ENCODE measurements around the gene THRB. TPM values are rescaled to one million over a fixed set of nuclear protein-coding genes. Genes with fewer than 3 reads are reported as not detected.

The THRB gene
- total RNA-seq, 4 donors from 2014 or later = 29.2 to 38.5 (median 36.3) TPM

- no peak for TF ChIP-seq CTCF (IDR thresholded peaks at IDR 0.05; ENCODE audit: low read depth)
These were observed 137.0 kb downstream of the THRB start for GRCh38 chr3:24357635-24358034.

- TF ChIP-seq CTCF (IDR thresholded peaks at IDR 0.05; ENCODE audit: low read depth) = no peak
These were observed 138.8 kb downstream of the THRB start for GRCh38 chr3:24355806-24356205.

- TF ChIP-seq CTCF (IDR thresholded peaks at IDR 0.05; ENCODE audit: low read depth) = no peak
These were observed 140.4 kb downstream of the THRB start for GRCh38 chr3:24354230-24354629.

- TF ChIP-seq CTCF (IDR thresholded peaks at IDR 0.05; ENCODE audit: low read depth) = no peak
These were observed 141.6 kb downstream of the THRB start for GRCh38 chr3:24352893-24353553.

GRCh38 chr3:24351779-24352469 lies 142.7 kb downstream of the THRB start:
- TF ChIP-seq CTCF (IDR thresholded peaks at IDR 0.05; ENCODE audit: low read depth) = no peak

- no peak for TF ChIP-seq CTCF (IDR thresholded peaks at IDR 0.05; ENCODE audit: low read depth)
These were observed 145.2 kb downstream of the THRB start for GRCh38 chr3:24349367-24350019.

- no peak for TF ChIP-seq CTCF (IDR thresholded peaks at IDR 0.05; ENCODE audit: low read depth)
These were observed 146.3 kb downstream of the THRB start for GRCh38 chr3:24348348-24348747.

Data from subcutaneous adipose tissue (tissue), 4 donors.